Measurements from ENCODE around the gene C9orf43. TPM values are rescaled to one million over a fixed set of nuclear protein-coding genes. Genes with fewer than 3 reads are reported as not detected.

C9orf43 gene
- total RNA-seq, 4 donors from 2014 or later, result 0.21 to 3.3 (median 0.58) TPM; not detected in 1

DNA sequence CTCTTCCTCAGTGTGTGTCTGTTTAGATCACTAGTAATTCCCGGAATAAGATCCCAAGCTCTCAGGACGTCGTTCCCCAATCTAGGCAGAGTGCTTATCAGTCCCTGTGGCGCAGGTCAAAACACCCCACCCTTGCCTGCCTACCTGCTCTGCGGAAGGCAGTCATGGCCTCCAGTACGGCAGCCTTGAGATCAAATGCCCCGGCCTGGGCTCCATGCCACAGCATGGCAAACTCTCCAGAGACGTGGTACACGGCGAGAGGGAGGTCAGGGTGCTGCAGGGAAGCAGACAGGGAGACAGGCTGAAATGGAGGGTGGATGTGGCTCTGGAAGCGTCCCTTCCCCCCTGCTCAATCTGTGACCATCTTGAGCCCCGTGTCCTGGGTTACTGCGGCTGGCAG is 21.7 kb upstream of the C9orf43 start:
- Histone ChIP-seq H3K9me3 (no peaks in the 10 kb centered on the region), H3K27me3 (no peaks in the 10 kb centered on the region), H3K27ac (no peak overlapping the region), H3K4me3 (no peak overlapping the region), H3K36me3 (no peaks in the 10 kb centered on the region), H3K4me1 (no peaks in the 10 kb centered on the region)
- intact Hi-C loops (cut with DNase I; ENCODE audit: low total_unique reads), result no loop called here
- TF ChIP-seq, protein P1, sequence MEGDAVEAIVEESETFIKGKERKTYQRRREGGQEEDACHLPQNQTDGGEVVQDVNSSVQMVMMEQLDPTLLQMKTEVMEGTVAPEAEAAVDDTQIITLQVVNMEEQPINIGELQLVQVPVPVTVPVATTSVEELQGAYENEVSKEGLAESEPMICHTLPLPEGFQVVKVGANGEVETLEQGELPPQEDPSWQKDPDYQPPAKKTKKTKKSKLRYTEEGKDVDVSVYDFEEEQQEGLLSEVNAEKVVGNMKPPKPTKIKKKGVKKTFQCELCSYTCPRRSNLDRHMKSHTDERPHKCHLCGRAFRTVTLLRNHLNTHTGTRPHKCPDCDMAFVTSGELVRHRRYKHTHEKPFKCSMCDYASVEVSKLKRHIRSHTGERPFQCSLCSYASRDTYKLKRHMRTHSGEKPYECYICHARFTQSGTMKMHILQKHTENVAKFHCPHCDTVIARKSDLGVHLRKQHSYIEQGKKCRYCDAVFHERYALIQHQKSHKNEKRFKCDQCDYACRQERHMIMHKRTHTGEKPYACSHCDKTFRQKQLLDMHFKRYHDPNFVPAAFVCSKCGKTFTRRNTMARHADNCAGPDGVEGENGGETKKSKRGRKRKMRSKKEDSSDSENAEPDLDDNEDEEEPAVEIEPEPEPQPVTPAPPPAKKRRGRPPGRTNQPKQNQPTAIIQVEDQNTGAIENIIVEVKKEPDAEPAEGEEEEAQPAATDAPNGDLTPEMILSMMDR (IDR thresholded peaks at IDR 0.05), result no peak
- TF ChIP-seq POLR2A (IDR thresholded peaks at IDR 0.05), result no peak
- no peak for DNase-seq

DNA sequence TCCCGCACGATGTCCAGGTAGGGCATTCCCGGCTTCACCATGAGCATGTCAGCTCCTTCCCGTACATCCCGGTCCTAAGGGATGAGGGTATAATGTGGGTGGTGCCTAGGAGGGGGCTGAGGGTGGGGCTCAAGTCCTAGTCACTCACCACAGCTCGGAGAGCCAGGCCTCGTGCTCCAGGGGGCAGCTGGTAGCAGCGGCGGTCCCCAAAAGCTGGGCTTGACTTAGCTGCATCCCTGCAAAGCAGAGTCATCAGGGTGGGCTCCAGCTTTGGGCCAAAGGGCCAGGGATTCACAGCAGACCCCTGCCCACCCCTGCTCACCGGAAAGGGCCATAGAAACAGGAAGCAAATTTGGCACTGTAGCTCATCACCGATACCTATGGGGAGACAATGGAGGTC is 21.1 kb upstream of the C9orf43 start:
- no peak overlapping the region for H3K27ac ChIP-seq
- intact Hi-C loops (cut with DNase I; ENCODE audit: low total_unique reads), result no loop called here
- H3K27me3 ChIP-seq, result no peaks in the 10 kb centered on the region
- no peak for TF ChIP-seq POLR2A (IDR thresholded peaks at IDR 0.05)
- TF ChIP-seq, protein P1 (IDR thresholded peaks at IDR 0.05), result no peak
- H3K4me3 ChIP-seq, result no peak overlapping the region
- no peaks in the 10 kb centered on the region for H3K9me3 ChIP-seq
- no peaks in the 10 kb centered on the region for H3K4me1 ChIP-seq
- no peak for DNase-seq
- H3K36me3 ChIP-seq, result no peaks in the 10 kb centered on the region

DNA sequence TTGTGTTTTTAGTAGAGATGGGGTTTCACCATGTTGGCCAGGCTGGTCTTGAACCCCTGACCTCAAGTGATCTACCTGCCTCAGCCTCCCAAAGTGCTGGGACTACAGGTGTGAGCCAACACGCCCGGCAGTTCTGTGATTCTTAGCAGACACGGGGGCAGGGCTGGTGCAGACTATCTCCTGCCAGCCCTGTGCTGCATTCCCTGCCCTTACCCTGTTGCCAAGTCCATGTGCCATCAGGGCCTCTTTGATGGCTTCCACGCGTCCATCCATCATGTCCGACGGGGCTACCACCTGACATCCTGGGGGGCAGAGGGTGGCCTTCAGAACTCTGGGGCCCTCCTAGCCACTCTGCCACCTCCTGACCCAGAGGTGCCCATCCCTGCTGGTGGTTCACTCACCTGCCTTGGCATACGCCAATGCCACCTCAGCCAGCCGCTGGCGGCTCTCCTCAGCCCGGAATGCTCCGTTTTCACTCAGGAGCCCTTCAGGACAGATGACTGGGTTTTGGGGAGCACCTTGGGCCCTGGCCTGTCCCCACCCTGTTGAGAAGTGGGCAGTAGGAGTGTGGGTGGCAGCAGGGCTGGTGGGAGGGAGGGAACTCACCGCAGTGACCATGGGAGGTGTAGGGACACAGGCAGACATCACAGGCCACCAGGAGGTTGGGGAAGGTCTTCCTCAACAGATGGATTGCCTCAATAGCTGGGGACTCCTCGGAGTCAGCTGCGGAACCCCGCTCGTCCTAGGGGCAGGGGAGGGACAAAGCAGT is 20.2 kb upstream of the C9orf43 start:
- Histone ChIP-seq H3K36me3 (no peaks in the 10 kb centered on the region), H3K4me3 (no peak overlapping the region), H3K9me3 (no peaks in the 10 kb centered on the region), H3K4me1 (no peaks in the 10 kb centered on the region), H3K27ac (no peak overlapping the region), H3K27me3 (no peaks in the 10 kb centered on the region)
- intact Hi-C loops (cut with DNase I; ENCODE audit: low total_unique reads), result loop anchor here (10.0 kb wide), 1 partner anchor 56 kb away; no protein-coding TSS in a partner anchor
- no peak for TF ChIP-seq POLR2A (IDR thresholded peaks at IDR 0.05)
- TF ChIP-seq, protein P1 (IDR thresholded peaks at IDR 0.05), result no peak
- DNase-seq, result no peak

DNA sequence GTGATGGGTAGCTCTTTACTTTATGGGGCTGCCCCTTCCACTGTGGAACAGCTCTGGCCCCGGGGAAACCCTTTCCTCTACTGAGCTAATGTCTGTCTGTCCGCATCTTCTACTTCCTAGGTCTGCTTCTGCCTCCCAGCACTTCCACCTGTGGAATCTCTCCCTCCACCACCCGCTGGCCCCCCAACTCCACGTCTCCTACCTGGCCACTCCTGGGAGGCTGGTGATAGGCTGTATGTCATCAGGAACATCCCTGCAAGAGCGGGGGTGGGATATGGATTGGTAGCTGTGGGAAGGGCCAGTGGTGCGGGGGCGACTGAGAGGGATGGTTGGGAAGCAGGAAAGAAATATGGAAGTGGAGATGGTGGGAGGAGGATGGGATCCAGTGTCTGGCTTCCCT is 18.6 kb upstream of the C9orf43 start:
- H3K4me1 ChIP-seq, result no peaks in the 10 kb centered on the region
- no peak overlapping the region for H3K27ac ChIP-seq
- H3K4me3 ChIP-seq, result no peak overlapping the region
- no peak for TF ChIP-seq POLR2A (IDR thresholded peaks at IDR 0.05)
- TF ChIP-seq, protein P1 (IDR thresholded peaks at IDR 0.05), result no peak
- no peak for DNase-seq
- intact Hi-C loops (cut with DNase I; ENCODE audit: low total_unique reads), result loop anchor here (10.0 kb wide), 1 partner anchor 57 kb away; no protein-coding TSS in a partner anchor
- H3K9me3 ChIP-seq, result no peaks in the 10 kb centered on the region
- no peaks in the 10 kb centered on the region for H3K27me3 ChIP-seq
- H3K36me3 ChIP-seq, result no peaks in the 10 kb centered on the region

DNA sequence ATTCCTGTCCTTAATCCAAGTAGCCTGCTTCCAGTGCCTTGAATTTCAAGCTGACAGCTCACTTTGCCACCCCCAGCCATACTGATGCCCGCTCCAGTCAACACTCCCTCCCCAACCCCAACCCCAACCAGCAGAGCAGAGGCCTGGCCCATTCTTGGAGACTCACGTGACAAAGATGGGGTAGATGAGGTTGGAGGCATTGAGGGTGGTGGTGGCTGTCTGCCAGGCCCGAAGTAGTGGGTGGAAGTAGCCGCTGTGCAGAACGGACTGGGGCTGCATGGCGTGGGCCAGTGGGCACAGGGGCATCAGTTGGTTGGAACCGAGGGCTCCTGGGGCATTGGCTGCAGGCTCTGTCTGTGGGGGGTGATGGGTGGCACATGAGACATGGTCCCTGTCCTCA is 17.3 kb upstream of the C9orf43 start:
- intact Hi-C loops (cut with DNase I; ENCODE audit: low total_unique reads), result loop anchor here (10.0 kb wide), 1 partner anchor 58 kb away; no protein-coding TSS in a partner anchor

More for the DNA sequence above, 17.3 kb upstream of the C9orf43 start:
- Histone ChIP-seq H3K4me3 (no peak overlapping the region), H3K36me3 (no peaks in the 10 kb centered on the region), H3K9me3 (no peaks in the 10 kb centered on the region), H3K4me1 (no peaks in the 10 kb centered on the region), H3K27me3 (no peaks in the 10 kb centered on the region), H3K27ac (no peak overlapping the region)
- TF ChIP-seq, protein P1 (IDR thresholded peaks at IDR 0.05), result no peak
- no peak for TF ChIP-seq POLR2A (IDR thresholded peaks at IDR 0.05)
- DNase-seq, result no peak
